Measurements from ENCODE around the gene VEPH1. TPM values are rescaled to one million over a fixed set of nuclear protein-coding genes. Genes with fewer than 3 reads are reported as not detected.

Gene VEPH1
- total RNA-seq, 1 experiment from 2014 or later, result 27.3 TPM

DNA sequence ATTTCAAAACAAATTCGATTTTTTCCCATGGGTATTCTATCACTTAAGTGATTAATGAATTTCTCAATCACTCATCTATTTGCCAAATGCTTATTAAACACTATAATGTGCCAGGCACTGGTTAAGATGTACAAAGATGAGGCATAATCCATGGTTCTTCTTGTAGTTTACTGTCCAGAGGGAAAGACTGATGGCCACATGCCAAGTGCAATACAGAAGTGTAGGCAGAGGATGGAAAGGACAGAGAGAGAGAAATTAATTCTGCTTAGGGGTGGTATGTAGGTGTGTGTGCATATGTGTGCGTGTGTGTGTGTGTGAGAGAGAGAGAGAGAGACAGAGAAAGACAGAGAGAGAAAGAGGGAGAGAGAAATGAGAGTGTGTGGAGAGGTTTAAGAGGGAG is 222.4 kb downstream of the VEPH1 start:
- H4K20me1 ChIP-seq (ENCODE audit: low read length), result no peaks in the 10 kb centered on the region
- no peaks in the 10 kb centered on the region for H3K36me3 ChIP-seq (ENCODE audit: low read depth, low read length)
- no peak overlapping the region for H3K27ac ChIP-seq (ENCODE audit: low read length)
- H3K4me1 ChIP-seq (ENCODE audit: insufficient read depth, low read length), result peaks cover 13% of the 10 kb centered on the region
- ChIA-PET CTCF (interaction anchor here (0.6 kb wide), 1 partner anchor 120 kb away, joined by 4 read pairs; no protein-coding TSS in a partner anchor), POLR2A (ENCODE audit: unreplicated experiment) (no interaction called here)
- peaks cover 8% of the 10 kb centered on the region for H3F3A ChIP-seq (ENCODE audit: low read length, unreplicated experiment)
- H3K4me2 ChIP-seq (ENCODE audit: low read length), result no peak overlapping the region
- no peaks in the 10 kb centered on the region for H3K9me2 ChIP-seq (replicated peaks; ENCODE audit: low read length)
- H3K4me3 ChIP-seq (ENCODE audit: low read length), result no peak overlapping the region
- no peaks in the 10 kb centered on the region for H3K9me3 ChIP-seq (ENCODE audit: low read length)
- H3K27me3 ChIP-seq (ENCODE audit: low read length), result no peaks in the 10 kb centered on the region
- TF ChIP-seq EZH2 (IDR thresholded peaks at IDR 0.05; ENCODE audit: low read length, unreplicated experiment), result no peak
- TF ChIP-seq EZH2phosphoT487 (IDR thresholded peaks at IDR 0.05; ENCODE audit: borderline replicate concordance, low read length), result no peak
- TF ChIP-seq, protein P1, sequence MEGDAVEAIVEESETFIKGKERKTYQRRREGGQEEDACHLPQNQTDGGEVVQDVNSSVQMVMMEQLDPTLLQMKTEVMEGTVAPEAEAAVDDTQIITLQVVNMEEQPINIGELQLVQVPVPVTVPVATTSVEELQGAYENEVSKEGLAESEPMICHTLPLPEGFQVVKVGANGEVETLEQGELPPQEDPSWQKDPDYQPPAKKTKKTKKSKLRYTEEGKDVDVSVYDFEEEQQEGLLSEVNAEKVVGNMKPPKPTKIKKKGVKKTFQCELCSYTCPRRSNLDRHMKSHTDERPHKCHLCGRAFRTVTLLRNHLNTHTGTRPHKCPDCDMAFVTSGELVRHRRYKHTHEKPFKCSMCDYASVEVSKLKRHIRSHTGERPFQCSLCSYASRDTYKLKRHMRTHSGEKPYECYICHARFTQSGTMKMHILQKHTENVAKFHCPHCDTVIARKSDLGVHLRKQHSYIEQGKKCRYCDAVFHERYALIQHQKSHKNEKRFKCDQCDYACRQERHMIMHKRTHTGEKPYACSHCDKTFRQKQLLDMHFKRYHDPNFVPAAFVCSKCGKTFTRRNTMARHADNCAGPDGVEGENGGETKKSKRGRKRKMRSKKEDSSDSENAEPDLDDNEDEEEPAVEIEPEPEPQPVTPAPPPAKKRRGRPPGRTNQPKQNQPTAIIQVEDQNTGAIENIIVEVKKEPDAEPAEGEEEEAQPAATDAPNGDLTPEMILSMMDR (conservative IDR thresholded peaks at IDR 0.05; ENCODE audit: low read depth, low read length), result no peak
- no peak overlapping the region for H3K9ac ChIP-seq (ENCODE audit: low read length)
- intact Hi-C loops (cut with micrococcal nuclease), result no loop called here
- no TSS peak for BruUV-seq (replicated peaks)
- no peak for DNase-seq
- no peak overlapping the region for H2AFZ ChIP-seq (ENCODE audit: low read length)
- ATAC-seq, result no peak
- H3K79me2 ChIP-seq (ENCODE audit: low read length), result no peaks in the 10 kb centered on the region

DNA sequence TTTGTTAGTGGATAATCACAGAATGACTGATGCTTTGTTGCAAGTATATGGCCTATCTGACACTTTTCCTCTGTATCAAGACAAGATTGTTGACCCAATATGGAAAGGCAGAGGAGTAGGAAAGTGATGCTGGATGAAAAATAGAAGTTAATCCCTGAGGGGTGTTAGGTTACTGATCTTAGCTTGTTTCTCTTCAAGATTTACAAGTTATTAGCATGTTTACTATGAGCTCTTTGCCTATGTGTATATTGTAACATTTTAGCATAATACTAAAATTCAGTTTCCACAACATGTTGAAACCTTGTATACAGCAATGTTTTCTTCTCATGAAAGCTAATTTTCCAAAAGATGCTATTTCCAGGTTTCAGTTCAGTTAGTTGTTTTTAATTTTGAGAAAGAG is 222.9 kb downstream of the VEPH1 start:
- Histone ChIP-seq H3K4me2 (ENCODE audit: low read length) (no peak overlapping the region), H4K20me1 (ENCODE audit: low read length) (no peaks in the 10 kb centered on the region), H3K27me3 (ENCODE audit: low read length) (no peaks in the 10 kb centered on the region), H3F3A (ENCODE audit: low read length, unreplicated experiment) (peaks cover 8% of the 10 kb centered on the region), H3K9me2 (replicated peaks; ENCODE audit: low read length) (no peaks in the 10 kb centered on the region), H3K36me3 (ENCODE audit: low read depth, low read length) (no peaks in the 10 kb centered on the region), H3K4me3 (ENCODE audit: low read length) (no peak overlapping the region), H2AFZ (ENCODE audit: low read length) (no peak overlapping the region), H3K27ac (ENCODE audit: low read length) (no peak overlapping the region), H3K9me3 (ENCODE audit: low read length) (no peaks in the 10 kb centered on the region), H3K4me1 (ENCODE audit: insufficient read depth, low read length) (peaks cover 13% of the 10 kb centered on the region), H3K9ac (ENCODE audit: low read length) (no peak overlapping the region), H3K79me2 (ENCODE audit: low read length) (no peaks in the 10 kb centered on the region)
- ChIA-PET POLR2A (ENCODE audit: unreplicated experiment) (no interaction called here), CTCF (interaction anchor here (0.6 kb wide), 1 partner anchor 120 kb away, joined by 4 read pairs; no protein-coding TSS in a partner anchor)
- intact Hi-C loops (cut with micrococcal nuclease), result no loop called here
- no TSS peak for BruUV-seq (replicated peaks)
- DNase-seq (no peak), ATAC-seq (no peak)
- TF ChIP-seq, protein P1 (conservative IDR thresholded peaks at IDR 0.05; ENCODE audit: low read depth, low read length), result no peak
- TF ChIP-seq EZH2phosphoT487 (IDR thresholded peaks at IDR 0.05; ENCODE audit: borderline replicate concordance, low read length) (no peak), EZH2 (IDR thresholded peaks at IDR 0.05; ENCODE audit: low read length, unreplicated experiment) (no peak)

DNA sequence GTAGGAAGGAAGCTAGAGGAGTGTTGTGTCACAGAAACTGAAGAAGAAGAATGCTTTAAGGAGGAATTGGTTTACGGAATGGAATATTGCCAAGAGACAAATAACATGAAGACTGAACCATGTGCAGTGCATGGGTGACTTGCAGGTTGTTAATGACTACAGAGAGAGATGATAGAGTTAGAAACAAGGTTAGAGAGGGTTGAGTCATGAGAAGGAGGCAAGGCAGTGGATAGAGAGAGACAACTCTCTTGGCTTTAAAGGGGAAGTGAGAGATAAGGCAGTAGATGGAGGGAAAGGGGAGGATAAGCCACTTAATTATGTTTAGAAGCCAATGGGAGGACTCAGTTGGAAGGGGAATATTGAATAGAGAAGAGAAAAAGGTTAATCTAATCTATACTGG is 224.0 kb downstream of the VEPH1 start:
- intact Hi-C loops (cut with micrococcal nuclease), result no loop called here
- H3F3A ChIP-seq (ENCODE audit: low read length, unreplicated experiment), result peaks cover 8% of the 10 kb centered on the region
- H3K79me2 ChIP-seq (ENCODE audit: low read length), result no peaks in the 10 kb centered on the region
- ChIA-PET POLR2A (ENCODE audit: unreplicated experiment) (no interaction called here), CTCF (no interaction called here)
- no TSS peak for BruUV-seq (replicated peaks)
- no peaks in the 10 kb centered on the region for H4K20me1 ChIP-seq (ENCODE audit: low read length)
- no peak overlapping the region for H3K9ac ChIP-seq (ENCODE audit: low read length)
- ATAC-seq (no peak), DNase-seq (no peak)
- H3K9me2 ChIP-seq (replicated peaks; ENCODE audit: low read length), result no peaks in the 10 kb centered on the region
- no peak overlapping the region for H3K4me3 ChIP-seq (ENCODE audit: low read length)
- no peak for TF ChIP-seq EZH2 (IDR thresholded peaks at IDR 0.05; ENCODE audit: low read length, unreplicated experiment)
- TF ChIP-seq, protein P1 (conservative IDR thresholded peaks at IDR 0.05; ENCODE audit: low read depth, low read length), result no peak
- TF ChIP-seq EZH2phosphoT487 (IDR thresholded peaks at IDR 0.05; ENCODE audit: borderline replicate concordance, low read length), result no peak
- no peak overlapping the region for H3K4me2 ChIP-seq (ENCODE audit: low read length)
- H3K27ac ChIP-seq (ENCODE audit: low read length), result no peak overlapping the region
- H3K27me3 ChIP-seq (ENCODE audit: low read length), result no peaks in the 10 kb centered on the region
- peaks cover 20% of the 10 kb centered on the region for H3K4me1 ChIP-seq (ENCODE audit: insufficient read depth, low read length)
- H3K9me3 ChIP-seq (ENCODE audit: low read length), result no peaks in the 10 kb centered on the region
- no peak overlapping the region for H2AFZ ChIP-seq (ENCODE audit: low read length)
- H3K36me3 ChIP-seq (ENCODE audit: low read depth, low read length), result no peaks in the 10 kb centered on the region

Measured in PC-3 (cell line).